AG04450 (cell line): ENCODE results near the gene SYT9. TPM values are rescaled to one million over a fixed set of nuclear protein-coding genes. Genes with fewer than 3 reads are reported as not detected.
"Not testable (repeated sequence)": the region's sequence is repeated elsewhere in the genome, so short reads cannot be mapped to it uniquely, and the experiment has no call there.

Source experiments
- CTCF ChIA-PET: fragments of 300-600, 350-600 bp; formaldehyde crosslinking; extraction: SDS; loops from one replicate; lab custom pipeline; 2022; ENCODE audit warnings: antibody characterized with exemption, inconsistent platforms; lab: Charles Lee
- POLR2A ChIA-PET: fragments of 350-600 bp; formaldehyde crosslinking; extraction: SDS; loops from one replicate; lab custom pipeline; 2021; ENCODE audit warnings: antibody characterized with exemption, inconsistent platforms; lab: Yijun Ruan, JAX
- DNase-seq: peaks from one replicate; pipeline ENCODE4 v3.0.0-alpha.2; 2011; ENCODE audit warnings: low read depth, low spot score
- H3K27ac ChIP-seq: one replicate; pipeline ENCODE4 v1.5.1; 2012; ENCODE audit warnings: low read depth, low read length, control low read depth
- H3K27me3 ChIP-seq: one replicate; pipeline ENCODE4 v1.6.0; 2012; ENCODE audit warnings: low read length; ENCODE audit not compliant: control insufficient read depth, insufficient read depth
- H3K4me3 ChIP-seq: 2 replicates; pipeline ENCODE4 v1.5.1; 2011; ENCODE audit warnings: mild to moderate bottlenecking, low read depth, low read length, control low read depth
- H3K9me3 ChIP-seq: 2 replicates; pipeline ENCODE4 v1.5.1; 2012; ENCODE audit warnings: low read length; ENCODE audit not compliant: control insufficient read depth, insufficient read depth
- CTCF ChIP-seq: IDR thresholded peaks from 2 replicates; pipeline ENCODE4 v1.5.1; 2011; ENCODE audit warnings: low read depth, low read length, control low read depth, inconsistent platforms
- polyA plus RNA-seq: library from polyadenylated mRNA; depleted of rRNA; stranded (reverse); fragments of >200 nt; gene quantifications from 2 replicates; pipeline ENCODE4 v1.2.3, GENCODE V29; 2011

The SYT9 gene
- polyA plus RNA-seq, 1 experiment = not detected

GRCh38 chr11:7321473-7322450 is 70.1 kb downstream of the SYT9 start:
- POLR2A ChIA-PET = no interaction called here
- Histone ChIP-seq H3K27me3 (no peaks in the 10 kb centered on the region), H3K4me3 (no peak overlapping the region), H3K9me3 (no peaks in the 10 kb centered on the region; the same call in 1 of the 2 replicates), H3K27ac (no peak overlapping the region)
- CTCF ChIA-PET = no interaction called here
- DNase-seq = no peak
- no peak for TF ChIP-seq CTCF

- ChIA-PET CTCF (interaction anchor here (0.7 kb wide), 1 partner anchor 224 kb away, joined by 3 read pairs; no protein-coding TSS in a partner anchor), POLR2A (no interaction called here)
- TF ChIP-seq CTCF = no peak
Observed at GRCh38 chr11:7332451-7332850, 80.7 kb downstream of the SYT9 start.

GRCh38 chr11:7332962-7333361 is 81.3 kb downstream of the SYT9 start:
- no peak for TF ChIP-seq CTCF
- Histone ChIP-seq H3K4me3 (no peak overlapping the region), H3K9me3 (peaks cover 4% of the 10 kb centered on the region; the same call in 1 of the 2 replicates), H3K27ac (no peak overlapping the region), H3K27me3 (no peaks in the 10 kb centered on the region)
- DNase-seq = no peak
- ChIA-PET POLR2A (no interaction called here), CTCF (no interaction called here)

More at GRCh38 chr11:7332451-7332850, 80.7 kb downstream of the SYT9 start:
- Histone ChIP-seq H3K9me3 (peaks cover 4% of the 10 kb centered on the region; the same call in 1 of the 2 replicates), H3K27me3 (no peaks in the 10 kb centered on the region), H3K27ac (no peak overlapping the region), H3K4me3 (no peak overlapping the region)
- DNase-seq = no peak

GRCh38 chr11:7335442-7335841 is 83.7 kb downstream of the SYT9 start:
- POLR2A ChIA-PET, H3K9me3 ChIP-seq, H3K27me3 ChIP-seq, H3K4me3 ChIP-seq, DNase-seq, CTCF ChIA-PET, H3K27ac ChIP-seq: not testable (repeated sequence)

GRCh38 chr11:7341551-7341950 is 89.8 kb downstream of the SYT9 start:
- CTCF ChIA-PET = no interaction called here
- H3K27ac ChIP-seq = no peak overlapping the region
- no peak for TF ChIP-seq CTCF
- H3K27me3 ChIP-seq = no peaks in the 10 kb centered on the region
- DNase-seq = no peak
- no peak overlapping the region for H3K4me3 ChIP-seq
- no peaks in the 10 kb centered on the region for H3K9me3 ChIP-seq
- POLR2A ChIA-PET = no interaction called here
